WTC11 (cell line): Measurements from ENCODE around the gene ATN1. TPM values are rescaled to one million over a fixed set of nuclear protein-coding genes. Genes with fewer than 3 reads are reported as not detected.
A peak's percentile ranks its signal among the peaks of the same experiment; 100 is the strongest.

Source experiments
- ATAC-seq: fragments of 200-7000 bp; cut with Tn5 transposase; 2 replicates; pipeline ENCODE4 v1.10.0; 2021; ENCODE audit warnings: mild to moderate bottlenecking, moderate library complexity
- CTCF ChIA-PET: fragments of 300-600 bp; sonication (Branson Sonifier 250); formaldehyde crosslinking; loops from one replicate; lab custom pipeline; 2021; ENCODE audit warnings: antibody characterized with exemption; lab: Charles Lee
- POLR2A ChIA-PET: fragments of 350-600 bp; sonication (Branson Sonifier 250); formaldehyde crosslinking; loops from one replicate; lab custom pipeline; 2021; ENCODE audit warnings: antibody characterized with exemption; lab: Charles Lee
- DNase-seq: peaks from one replicate; pipeline ENCODE4 v3.0.0; 2021; ENCODE audit warnings: low spot score
- H3K27ac Mint-ChIP-seq: 2 replicates; pipeline ENCODE4 v1.8.0; 2021; ENCODE audit warnings: mixed read lengths
- H3K27me3 Mint-ChIP-seq: 2 replicates; pipeline ENCODE4 v1.8.0; 2021; ENCODE audit warnings: low read depth, mild to moderate bottlenecking, moderate library complexity, mixed read lengths
- H3K36me3 Mint-ChIP-seq: 2 replicates; pipeline ENCODE4 v1.8.0; 2021; ENCODE audit warnings: mixed read lengths
- H3K4me1 Mint-ChIP-seq: 2 replicates; pipeline ENCODE4 v1.8.0; 2022; ENCODE audit warnings: mixed read lengths
- H3K4me3 Mint-ChIP-seq: 2 replicates; pipeline ENCODE4 v1.8.0; 2021; ENCODE audit warnings: mild to moderate bottlenecking, moderate library complexity, mixed read lengths
- H3K9me3 Mint-ChIP-seq: 2 replicates; pipeline ENCODE4 v1.8.0; 2021; ENCODE audit warnings: mixed read lengths
- AFF4 ChIP-seq: sonication (generic); formaldehyde crosslinking; IDR thresholded peaks from 2 replicates; pipeline ENCODE4 v1.8.1; 2023; ENCODE audit warnings: mild to moderate bottlenecking, missing genetic modification reagents, borderline replicate concordance
- ATF1 ChIP-seq: sonication (generic); formaldehyde crosslinking; IDR thresholded peaks from 2 replicates; pipeline ENCODE4 v1.8.1; 2023; ENCODE audit warnings: mild to moderate bottlenecking, moderate library complexity, missing genetic modification reagents
- CREM ChIP-seq: sonication (generic); formaldehyde crosslinking; IDR thresholded peaks from 2 replicates; pipeline ENCODE4 v1.8.1; 2022; ENCODE audit warnings: mild to moderate bottlenecking, missing genetic modification reagents, moderate library complexity
- EMX1 ChIP-seq: fragments of 250-450 bp; sonication (Bioruptor Pico); IDR thresholded peaks from 2 replicates; pipeline ENCODE4 v1.8.0; 2021; ENCODE audit warnings: mild to moderate bottlenecking
- ETV6 ChIP-seq: sonication (generic); formaldehyde crosslinking; IDR thresholded peaks from 2 replicates; pipeline ENCODE4 v1.8.1; 2022; ENCODE audit warnings: mild to moderate bottlenecking, missing genetic modification reagents
- FOXJ3 ChIP-seq: sonication (generic); formaldehyde crosslinking; IDR thresholded peaks from 2 replicates; pipeline ENCODE4 v1.9.0; 2021; ENCODE audit warnings: missing genetic modification reagents, mild to moderate bottlenecking, borderline replicate concordance
- FOXK1 ChIP-seq: sonication (generic); formaldehyde crosslinking; IDR thresholded peaks from 2 replicates; pipeline ENCODE4 v1.8.0; 2022; ENCODE audit warnings: mild to moderate bottlenecking, moderate library complexity, missing genetic modification reagents
- FOXP4 ChIP-seq: sonication (generic); formaldehyde crosslinking; IDR thresholded peaks from 2 replicates; pipeline ENCODE4 v1.8.0; 2022; ENCODE audit warnings: mild to moderate bottlenecking, missing genetic modification reagents
- GRHL2 ChIP-seq: fragments of 250-450 bp; sonication (Bioruptor Pico); IDR thresholded peaks from 2 replicates; pipeline ENCODE4 v1.8.0; 2022; ENCODE audit warnings: mild to moderate bottlenecking, moderate library complexity; ENCODE audit not compliant: insufficient replicate concordance, severe bottlenecking
- MAX ChIP-seq: sonication (generic); formaldehyde crosslinking; IDR thresholded peaks from 2 replicates; pipeline ENCODE4 v1.8.0; 2022; ENCODE audit warnings: mild to moderate bottlenecking, missing genetic modification reagents
- MYBL2 ChIP-seq: sonication (generic); formaldehyde crosslinking; IDR thresholded peaks from 2 replicates; pipeline ENCODE4 v1.8.1; 2023; ENCODE audit warnings: mild to moderate bottlenecking, moderate library complexity, missing genetic modification reagents
- NFYB ChIP-seq: sonication (generic); formaldehyde crosslinking; conservative IDR thresholded peaks from 2 replicates; pipeline ENCODE4 v1.8.0; 2022; ENCODE audit warnings: low read depth, missing genetic modification reagents
- NR1H2 ChIP-seq: sonication (generic); formaldehyde crosslinking; IDR thresholded peaks from 2 replicates; pipeline ENCODE4 v1.9.0; 2021; ENCODE audit warnings: mild to moderate bottlenecking, moderate library complexity, missing genetic modification reagents
- OVOL2 ChIP-seq: fragments of 250-450 bp; sonication (Bioruptor Pico); IDR thresholded peaks from 2 replicates; pipeline ENCODE4 v1.9.0; 2021; ENCODE audit warnings: mild to moderate bottlenecking, borderline replicate concordance
- PRRX2 ChIP-seq: fragments of 250-450 bp; sonication (Bioruptor Pico); IDR thresholded peaks from 2 replicates; pipeline ENCODE4 v1.8.0; 2021; ENCODE audit warnings: mild to moderate bottlenecking
- SOX15 ChIP-seq: fragments of 250-450 bp; sonication (Bioruptor Pico); IDR thresholded peaks from 2 replicates; pipeline ENCODE4 v1.9.0; 2021; ENCODE audit warnings: mild to moderate bottlenecking
- STAT6 ChIP-seq: sonication (generic); formaldehyde crosslinking; conservative IDR thresholded peaks from 2 replicates; pipeline ENCODE4 v1.8.1; 2023; ENCODE audit warnings: mild to moderate bottlenecking, low read depth, missing genetic modification reagents, moderate library complexity
- TCF7 ChIP-seq: sonication (generic); formaldehyde crosslinking; IDR thresholded peaks from 2 replicates; pipeline ENCODE4 v1.8.0; 2022; ENCODE audit warnings: mild to moderate bottlenecking, low read depth, missing genetic modification reagents, moderate library complexity
- TP53 ChIP-seq: sonication (generic); formaldehyde crosslinking; IDR thresholded peaks from 2 replicates; pipeline ENCODE4 v1.8.1; 2023; ENCODE audit warnings: mild to moderate bottlenecking, missing genetic modification reagents
- ZNF396 ChIP-seq: fragments of 250-450 bp; sonication (Bioruptor Pico); IDR thresholded peaks from 2 replicates; pipeline ENCODE4 v1.8.0; 2021; ENCODE audit warnings: mild to moderate bottlenecking, moderate library complexity, borderline replicate concordance
- ZNF416 ChIP-seq: fragments of 250-450 bp; sonication (Bioruptor Pico); IDR thresholded peaks from 2 replicates; pipeline ENCODE4 v1.9.0; 2021; ENCODE audit warnings: mild to moderate bottlenecking, inconsistent platforms
- ZNF512 ChIP-seq: sonication (generic); formaldehyde crosslinking; IDR thresholded peaks from 2 replicates; pipeline ENCODE4 v1.8.1; 2022; ENCODE audit warnings: missing genetic modification reagents, borderline replicate concordance
- total RNA-seq: library from RNA; stranded (reverse); gene quantifications from 3 replicates; pipeline ENCODE4 v1.2.3, GENCODE V29; 2021

ATN1 gene
- total RNA-seq, 1 experiment from 2014 or later: 87.1 TPM

- TF ChIP-seq STAT6 (CRISPR knock-in tag) (no peak), ZNF512 (CRISPR knock-in tag) (no peak), NFYB (CRISPR knock-in tag) (peak; percentile 12), GRHL2 (no peak), SOX15 (peak; percentile 90), FOXP4 (peak; percentile 23; the same call in 1 of the 2 replicates), ETV6 (0 out of 2 replicates have a peak, but pooled peaks have one; percentile 53), NR1H2 (CRISPR knock-in tag) (peak; percentile 51; the same call in 1 of the 2 replicates), TCF7 (CRISPR knock-in tag) (peak; percentile 16; the same call in 1 of the 2 replicates), ZNF396 (CRISPR knock-in tag) (no peak), CREM (CRISPR knock-in tag) (no peak; the same call in 1 of the 2 replicates), FOXJ3 (CRISPR knock-in tag) (no peak), PRRX2 (CRISPR knock-in tag) (peak; percentile 100), TP53 (CRISPR knock-in tag) (peak; percentile 87)
Observed at GRCh38 chr12:6943722-6944380, 16.1 kb downstream of the ATN1 start, which contains the start of the genes C12orf57 and RNU7-1 (continued).

GRCh38 chr12:6944381-6945186 is 16.8 kb downstream of the ATN1 start:
- peaks cover 34% of the 10 kb centered on the region for H3K4me1 Mint-ChIP-seq
- ChIA-PET POLR2A (interaction anchor here (0.6 to 6.2 kb wide), 23 partner anchors 10 to 603 kb away, joined by 3 to 167 read pairs (median 6); partner anchors contain the start of genes C1RL, CDCA3, EMG1 and ENO2), CTCF (interaction anchor here (0.7 to 5.7 kb wide), 23 partner anchors 8 to 200 kb away, joined by 3 to 296 read pairs (median 9); partner anchors contain the start of genes ATN1, C1RL, C1S and CDCA3)
- DNase-seq: peak; percentile 92
- H3K27me3 Mint-ChIP-seq: no peaks in the 10 kb centered on the region
- peaks cover 9% of the 10 kb centered on the region for H3K36me3 Mint-ChIP-seq
- H3K9me3 Mint-ChIP-seq: no peaks in the 10 kb centered on the region
- peak overlapping the region; percentile 99 for H3K27ac Mint-ChIP-seq
- H3K4me3 Mint-ChIP-seq: peak overlapping the region; percentile 98
- ATAC-seq: peak; percentile 25
- no peak for TF ChIP-seq FOXK1
- no peak for TF ChIP-seq EMX1 (CRISPR knock-in tag)
- TF ChIP-seq MYBL2 (CRISPR knock-in tag): no peak
- no peak for TF ChIP-seq ZNF416
- TF ChIP-seq ATF1: no peak
- no peak for TF ChIP-seq ZNF512 (CRISPR knock-in tag)
- no peak for TF ChIP-seq OVOL2 (CRISPR knock-in tag)
- TF ChIP-seq ETV6: peak; percentile 77
- TF ChIP-seq AFF4 (CRISPR knock-in tag): no peak; the same call in 1 of the 2 replicates
- TF ChIP-seq ZNF396 (CRISPR knock-in tag): no peak
- TF ChIP-seq MAX (CRISPR knock-in tag): 0 out of 2 replicates have a peak, but pooled peaks have one; percentile 51
